Psoas muscle (tissue), 8 donors: ENCODE measurements around the gene ATF2. TPM values are rescaled to one million over a fixed set of nuclear protein-coding genes. Genes with fewer than 3 reads are reported as not detected.
"Not testable (repeated sequence)": the region's sequence is repeated elsewhere in the genome, so short reads cannot be mapped to it uniquely, and the experiment has no call there.

Experiments used
- ATAC-seq, 4 donors: fragments of 200-7000 bp; cut with Tn5 transposase; one replicate each; pipeline ENCODE4 v1.9.1; 2020; ENCODE audit warnings: moderate library complexity in 3 of 4, mild to moderate bottlenecking in 2 of 4
- DNase-seq, 2 donors: peaks; one replicate each; pipeline ENCODE4 v3.0.0-alpha.2; 2020
- H3K27ac ChIP-seq: fragments of 200-600 bp; one replicate; pipeline ENCODE4 v1.8.0; 2022
- H3K27me3 ChIP-seq, 3 donors: fragments of 200-600 bp in 1 of 3; one replicate each; pipeline versions ENCODE4 v1.6.1 to v1.8.0; 2013 to 2022; ENCODE audit warnings: low read length in 2 of 3, mild to moderate bottlenecking in 2 of 3, moderate library complexity in 1 of 3; ENCODE audit not compliant: insufficient read depth in 3 of 3
- H3K36me3 ChIP-seq, 2 donors: fragments of 200-600 bp in 1 of 2; one replicate each; pipeline versions ENCODE4 v1.6.1 to v1.8.0; 2013 to 2022; ENCODE audit warnings: low read depth in 1 of 2, mild to moderate bottlenecking in 1 of 2, moderate library complexity in 1 of 2; ENCODE audit not compliant: insufficient read depth in 1 of 2
- H3K4me1 ChIP-seq: fragments of 200-600 bp; one replicate; pipeline ENCODE4 v1.8.0; 2022
- H3K4me3 ChIP-seq: fragments of 200-600 bp; one replicate; pipeline ENCODE4 v1.8.0; 2022; ENCODE audit warnings: mild to moderate bottlenecking
- H3K9me3 ChIP-seq: fragments of 200-600 bp; one replicate; pipeline ENCODE4 v1.8.0; 2022
- CTCF ChIP-seq: fragments of 200-600 bp; IDR thresholded peaks from one replicate; pipeline ENCODE4 v1.8.0; 2022; ENCODE audit warnings: antibody characterized with exemption
- WGBS, 3 donors: extraction: QIAGEN DNeasy Blood & Tissue Kit; methylation state at CpG; one replicate each; pipeline versions ENCODE4 v1.1.6 to v1.1.7; 2013; 5-methylcytosine and 5-hydroxymethylcytosine counted together
- intact Hi-C, 2 donors: fragments of 100-400 bp; cut with DNase I; formaldehyde crosslinking; loops; one replicate each; pipeline versions ENCODE4 v1.11.0 to v1.14.2; 2022
- polyA plus RNA-seq, 3 donors: library from polyadenylated mRNA; stranded (reverse); fragments of 200-250 nt; gene quantifications; one replicate each; pipeline ENCODE4 v1.2.3, GENCODE V29; 2013
- total RNA-seq, 4 donors: library from RNA; stranded (reverse); fragmentation: NEBNext Ultra II Directional in 2 of 4; extraction: Animal tissue kit (Norgen Biotek cat#: 25700) in 2 of 4; gene quantifications; one replicate each; pipeline versions ENCODE4 v1.2.1 to v1.2.4, GENCODE V29; 2021 to 2023
- donor health status: healthy with polysubstance abuse.
- donor health status: DM: no; HTN: no; CAD: no; lungs with moderate emphysema.
- donor health status: Bipolar disorder and iron deficiency.
- donor health status: healthy.
- donor health status: DM: yes; HTN: yes; CAD: no.
- donor health status: DM: no; HTN: no; CAD: no.
- donor health status: DM: no; HTN: no; CAD: no.
- donor health status: DM: yes; HTN: yes; CAD: no.

ATF2 gene
- total and polyA plus RNA-seq, 7 donors = 6.9 to 22.3 (median 18.7) TPM

DNA sequence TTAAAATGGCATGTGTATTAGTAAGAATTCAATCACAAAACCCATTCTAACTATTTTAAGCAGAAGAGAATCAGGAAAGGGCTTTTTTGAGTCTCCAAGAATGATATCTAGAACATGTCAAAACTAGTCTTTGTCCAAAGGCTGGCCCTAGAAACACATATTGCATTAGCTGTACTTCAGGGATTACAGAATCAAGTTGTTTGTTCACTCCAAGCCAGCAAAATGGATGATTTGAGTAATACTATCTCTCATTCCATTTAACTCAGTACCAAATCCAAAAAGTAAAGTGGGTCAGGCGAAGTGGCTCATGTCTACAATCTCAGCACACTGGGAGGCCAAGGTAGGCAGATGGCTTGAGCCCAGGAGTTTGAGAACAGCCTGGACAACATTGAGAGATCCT is 41.3 kb downstream of the ATF2 start:
- 60 to 93% (median 83%) methylated on average over 1 of the region's 1 CpG for WGBS, 3 donors
- Histone ChIP-seq H3K36me3 (peaks cover 0 to 22% of the 10 kb centered on the region in 2 donors), H3K9me3 (no peaks in the 10 kb centered on the region), H3K4me3 (no peak overlapping the region), H3K27ac (no peak overlapping the region), H3K27me3 (no peaks in the 10 kb centered on the region), H3K4me1 (peaks cover 4% of the 10 kb centered on the region)
- intact Hi-C loops = no loop called here
- DNase-seq (no peak), ATAC-seq (peak in 1 of 4 donors; percentile 40)
- no peak for TF ChIP-seq CTCF

- ATAC-seq (no peak), DNase-seq (no peak)
- Histone ChIP-seq H3K27ac (no peak overlapping the region), H3K9me3 (no peaks in the 10 kb centered on the region), H3K27me3 (no peaks in the 10 kb centered on the region), H3K4me3 (no peak overlapping the region), H3K4me1 (no peaks in the 10 kb centered on the region), H3K36me3 (peaks cover 0 to 16% of the 10 kb centered on the region in 2 donors)
- WGBS, 3 donors = 96% methylated on average over 3 of the region's 3 CpGs
- TF ChIP-seq CTCF = no peak
- intact Hi-C loops = no loop called here
Observed at GRCh38 chr2:175123254-175123653, 44.7 kb downstream of the ATF2 start.

DNA sequence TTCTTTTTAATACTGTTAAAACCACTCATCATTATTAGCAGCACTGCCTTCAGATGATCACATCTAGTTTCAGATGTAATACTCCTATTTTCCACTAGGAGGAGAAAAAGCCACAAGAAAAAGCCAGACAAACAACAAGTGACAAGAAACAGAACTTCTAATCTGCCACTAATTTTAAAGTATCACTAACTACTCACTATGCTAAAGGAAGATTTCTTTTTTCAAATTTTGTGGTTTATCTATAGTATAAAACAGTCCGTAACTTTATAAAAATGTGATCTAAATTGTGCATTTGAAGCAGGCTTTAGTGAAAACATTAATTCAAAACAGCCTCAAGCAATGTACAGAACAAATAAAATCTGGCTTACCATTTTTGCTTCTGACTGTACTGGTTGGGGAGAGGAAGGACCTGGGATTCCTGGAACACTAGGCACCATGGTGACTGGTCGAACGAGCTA is 56.8 kb downstream of the ATF2 start:
- intact Hi-C loops = loop anchor here (5.0 to 10.0 kb wide), 2 partner anchors 66 to 174 kb away; no protein-coding TSS in a partner anchor
- Histone ChIP-seq H3K9me3 (no peaks in the 10 kb centered on the region), H3K27ac (no peak overlapping the region), H3K36me3 (peaks cover 2 to 85% of the 10 kb centered on the region in 2 donors), H3K4me1 (no peaks in the 10 kb centered on the region), H3K4me3 (no peak overlapping the region), H3K27me3 (no peaks in the 10 kb centered on the region)
- WGBS, 3 donors = 88 to 93% (median 92%) methylated on average over 3 of the region's 3 CpGs
- ATAC-seq = peak in 2 of 4 donors; percentile 44 to 70
- DNase-seq = no peak
- TF ChIP-seq CTCF = peak; percentile 81

GRCh38 chr2:175108091-175108490 is 59.9 kb downstream of the ATF2 start:
- ATAC-seq, H3K4me1 ChIP-seq, H3K4me3 ChIP-seq, intact Hi-C loops, H3K9me3 ChIP-seq, H3K27ac ChIP-seq, H3K27me3 ChIP-seq: not testable (repeated sequence)
- DNase-seq = peak in 1 of 2 donors; percentile 49
- H3K36me3 ChIP-seq = peaks cover under 1 to 80% of the 10 kb centered on the region in 2 donors
- whole genome bisulfite sequencing, 3 donors = 92 to 98% (median 95%) methylated on average over 20 to 39 of the region's 39 CpGs

GRCh38 chr2:175107146-175107545 is 60.9 kb downstream of the ATF2 start:
- no peak for DNase-seq
- no peak for TF ChIP-seq CTCF
- H3K36me3 ChIP-seq = peaks cover 0 to 79% of the 10 kb centered on the region in 2 donors
- H3K4me3 ChIP-seq = no peak overlapping the region
- ATAC-seq = no peak
- H3K4me1 ChIP-seq = no peaks in the 10 kb centered on the region
- H3K27me3 ChIP-seq = no peaks in the 10 kb centered on the region
- H3K9me3 ChIP-seq = no peaks in the 10 kb centered on the region
- WGBS, 3 donors = 92 to 98% (median 95%) methylated on average over 4 of the region's 4 CpGs
- intact Hi-C loops = no loop called here
- no peak overlapping the region for H3K27ac ChIP-seq
